ENCODE measurements around the gene UGT2A1. TPM values are rescaled to one million over a fixed set of nuclear protein-coding genes. Genes with fewer than 3 reads are reported as not detected.

The UGT2A1 gene
- total RNA-seq, 1 donor from 2014 or later, result not detected

DNA sequence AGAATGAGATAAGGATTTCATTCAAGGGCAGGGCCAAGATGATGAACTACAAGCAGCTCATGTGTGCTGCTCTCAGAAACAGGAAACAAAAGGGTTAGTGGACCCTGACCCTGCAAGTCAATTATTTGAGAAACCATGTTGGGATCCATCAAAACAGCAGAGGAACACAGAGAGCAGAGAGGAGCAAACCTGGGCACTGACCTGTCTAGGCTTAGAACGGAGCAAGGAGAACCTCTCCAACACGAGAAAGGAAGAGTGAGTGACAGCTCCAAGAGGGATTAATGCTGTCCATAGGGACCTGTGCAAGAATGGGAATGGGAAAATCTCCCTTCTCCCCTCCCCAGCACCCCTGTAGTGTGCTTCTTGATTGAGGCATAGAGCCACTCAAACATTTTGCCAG is 103.4 kb downstream of the UGT2A1 start:
- H3K4me3 ChIP-seq (ENCODE audit: low read depth, low read length), result no peak overlapping the region
- DNase-seq (ENCODE audit: low read depth), result no peak
- TF ChIP-seq, protein P1, sequence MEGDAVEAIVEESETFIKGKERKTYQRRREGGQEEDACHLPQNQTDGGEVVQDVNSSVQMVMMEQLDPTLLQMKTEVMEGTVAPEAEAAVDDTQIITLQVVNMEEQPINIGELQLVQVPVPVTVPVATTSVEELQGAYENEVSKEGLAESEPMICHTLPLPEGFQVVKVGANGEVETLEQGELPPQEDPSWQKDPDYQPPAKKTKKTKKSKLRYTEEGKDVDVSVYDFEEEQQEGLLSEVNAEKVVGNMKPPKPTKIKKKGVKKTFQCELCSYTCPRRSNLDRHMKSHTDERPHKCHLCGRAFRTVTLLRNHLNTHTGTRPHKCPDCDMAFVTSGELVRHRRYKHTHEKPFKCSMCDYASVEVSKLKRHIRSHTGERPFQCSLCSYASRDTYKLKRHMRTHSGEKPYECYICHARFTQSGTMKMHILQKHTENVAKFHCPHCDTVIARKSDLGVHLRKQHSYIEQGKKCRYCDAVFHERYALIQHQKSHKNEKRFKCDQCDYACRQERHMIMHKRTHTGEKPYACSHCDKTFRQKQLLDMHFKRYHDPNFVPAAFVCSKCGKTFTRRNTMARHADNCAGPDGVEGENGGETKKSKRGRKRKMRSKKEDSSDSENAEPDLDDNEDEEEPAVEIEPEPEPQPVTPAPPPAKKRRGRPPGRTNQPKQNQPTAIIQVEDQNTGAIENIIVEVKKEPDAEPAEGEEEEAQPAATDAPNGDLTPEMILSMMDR (conservative IDR thresholded peaks at IDR 0.05; ENCODE audit: low read depth, low read length), result no peak

DNA sequence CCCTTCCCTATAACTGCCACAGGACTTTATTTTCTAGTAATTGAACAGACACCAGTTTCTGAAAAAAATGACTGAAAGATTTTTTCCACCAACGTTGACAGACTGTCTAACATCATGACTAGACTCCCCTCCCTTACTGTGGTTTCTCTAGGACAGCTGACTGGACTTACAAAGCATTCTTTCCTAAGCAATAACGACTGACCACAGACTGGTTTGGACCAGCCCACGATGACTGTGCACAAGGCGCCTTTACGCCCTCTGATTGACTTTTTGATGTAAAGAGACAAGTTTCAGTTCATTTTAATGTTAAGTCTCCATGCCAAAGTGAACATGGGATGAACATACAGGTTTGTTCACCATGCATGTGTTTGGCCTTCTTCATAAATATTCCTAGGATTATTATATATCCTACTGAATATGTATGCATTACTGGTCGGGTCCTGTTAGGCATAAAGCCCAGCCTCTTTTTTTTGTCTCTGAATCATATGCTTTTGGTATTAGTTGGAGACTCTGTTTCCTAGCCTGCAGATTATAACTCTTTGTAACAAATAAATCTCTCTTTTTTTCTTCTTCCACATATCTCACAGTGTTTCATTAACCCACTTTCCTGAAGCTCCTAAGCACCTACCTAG is 106.8 kb downstream of the UGT2A1 start:
- DNase-seq (ENCODE audit: low read depth), result no peak
- H3K4me3 ChIP-seq (ENCODE audit: low read depth, low read length), result no peak overlapping the region
- TF ChIP-seq, protein P1 (conservative IDR thresholded peaks at IDR 0.05; ENCODE audit: low read depth, low read length), result no peak

Other genes with a start within 250 kb of the UGT2A1 start
- gene UGT2B4, start 157.3 kb downstream of the UGT2A1 start, total RNA-seq, result 0.22 and 10.5 TPM in 2 replicates
- gene UGT2A2, start 13.6 kb downstream of the UGT2A1 start, total RNA-seq, result not detected in 2 replicates
- gene SULT1B1, start 107.4 kb upstream of the UGT2A1 start, total RNA-seq, result not detected in 2 replicates
- gene SULT1E1, start 206.9 kb upstream of the UGT2A1 start, total RNA-seq, result 0.43 TPM in 1 of 2 replicates, not detected in the other